SK-N-SH (cell line): Measurements from ENCODE around the gene HIPK3. TPM values are rescaled to one million over a fixed set of nuclear protein-coding genes. Genes with fewer than 3 reads are reported as not detected.

ENCODE experiments used
- CTCF ChIA-PET: fragments of 300-600, 350-600 bp; formaldehyde crosslinking; extraction: SDS; loops from one replicate; lab custom pipeline; 2021; lab: Yijun Ruan, JAX
- POLR2A ChIA-PET: fragments of 350-600 bp; sonication (Branson Sonifier 250); formaldehyde crosslinking; extraction: SDS; loops from one replicate; lab custom pipeline; 2020; ENCODE audit warnings: antibody characterized with exemption, inconsistent platforms; lab: Yijun Ruan, JAX
- DNase-seq: peaks from one replicate; pipeline ENCODE4 v3.0.0; 2012
- H2AFZ ChIP-seq: fragments of 200-600 bp; sonication (generic); 2 replicates; pipeline ENCODE4 v1.8.1; 2016; ENCODE audit warnings: antibody characterized with exemption, mild to moderate bottlenecking, low read depth
- H3F3A ChIP-seq: fragments of 200-600 bp; sonication (generic); replicated peaks from 2 replicates; pipeline ENCODE3; 2016; ENCODE audit warnings: antibody characterized with exemption, mild to moderate bottlenecking; ENCODE audit not compliant: insufficient read depth
- H3K27ac ChIP-seq, 2 experiments: fragments of 200-500 bp in 1 of 2; fragments of 200-600 bp in 1 of 2; sonication (Bioruptor generic) in 1 of 2; sonication (generic), shearing (Covaris generic) in 1 of 2; 2 replicates each; pipeline versions ENCODE4 v1.5.1 to v1.6.1; 2014 to 2016; ENCODE audit warnings: low read depth in 2 of 2, inconsistent platforms in 1 of 2, low read length in 1 of 2, mild to moderate bottlenecking in 1 of 2, mixed read lengths in 1 of 2
- H3K27me3 ChIP-seq: fragments of 200-600 bp; sonication (generic), shearing (Covaris generic); 2 replicates; pipeline ENCODE4 v1.6.1; 2016; ENCODE audit warnings: mixed run types; ENCODE audit not compliant: insufficient read depth
- H3K36me3 ChIP-seq, 2 experiments: fragments of 200-500 bp in 1 of 2; fragments of 200-600 bp in 1 of 2; sonication (Bioruptor generic) in 1 of 2; sonication (generic) in 1 of 2; replicated peaks in 1 of 2; 2 replicates each; pipeline versions ENCODE3 to v1.5.1; 2014 to 2016; ENCODE audit warnings: low read length in 1 of 2, mild to moderate bottlenecking in 1 of 2; ENCODE audit not compliant: insufficient read depth in 2 of 2, control insufficient read depth in 1 of 2
- H3K4me1 ChIP-seq, 2 experiments: fragments of 200-500 bp in 1 of 2; fragments of 200-600 bp in 1 of 2; sonication (Bioruptor generic) in 1 of 2; sonication (generic), shearing (Covaris generic) in 1 of 2; 2 replicates each; pipeline versions ENCODE4 v1.5.1 to v1.6.1; 2014 to 2016; ENCODE audit warnings: low read depth in 1 of 2, low read length in 1 of 2, mixed run types in 1 of 2; ENCODE audit not compliant: insufficient read depth in 2 of 2, control insufficient read depth in 1 of 2
- H3K4me2 ChIP-seq: fragments of 200-600 bp; sonication (generic), shearing (Covaris generic); 2 replicates; pipeline ENCODE4 v1.6.1; 2017; ENCODE audit warnings: mixed run types
- H3K4me3 ChIP-seq, 2 experiments: fragments of 200-500 bp in 1 of 2; fragments of 200-600 bp in 1 of 2; sonication (Bioruptor generic) in 1 of 2; sonication (generic), shearing (Covaris generic) in 1 of 2; 2 replicates each; pipeline versions ENCODE4 v1.5.1 to v1.8.1; 2014 to 2016; ENCODE audit warnings: low read depth in 2 of 2, inconsistent platforms in 1 of 2, low read length in 1 of 2, mild to moderate bottlenecking in 1 of 2, mixed read lengths in 1 of 2, moderate library complexity in 1 of 2
- H3K79me2 ChIP-seq: fragments of 200-600 bp; sonication (generic); 2 replicates; pipeline ENCODE4 v1.8.1; 2017; ENCODE audit warnings: mild to moderate bottlenecking; ENCODE audit not compliant: insufficient read depth
- H3K9ac ChIP-seq: fragments of 200-600 bp; sonication (generic); 2 replicates; pipeline ENCODE4 v1.6.1; 2017; ENCODE audit warnings: mixed run types
- H3K9me2 ChIP-seq: fragments of 200-600 bp; sonication (generic); 2 replicates; pipeline ENCODE4 v1.6.1; 2017; ENCODE audit warnings: mixed run types
- H3K9me3 ChIP-seq: fragments of 200-600 bp; sonication (generic); 2 replicates; pipeline ENCODE4 v1.6.1; 2017; ENCODE audit warnings: mixed run types, mild to moderate bottlenecking, moderate library complexity
- H4K20me1 ChIP-seq: fragments of 200-600 bp; sonication (generic); 2 replicates; pipeline ENCODE4 v1.6.1; 2017; ENCODE audit warnings: mild to moderate bottlenecking, mixed run types; ENCODE audit not compliant: insufficient read depth
- EP300 ChIP-seq, 2 experiments: IDR thresholded peaks; 2 replicates each; pipeline versions ENCODE4 v1.4.0 to v1.6.1; 2012; ENCODE audit warnings: borderline replicate concordance in 1 of 2, low read depth in 1 of 2, low read length in 1 of 2
- JUND ChIP-seq: IDR thresholded peaks from 2 replicates; pipeline ENCODE4 v1.4.0; 2012
- MEF2A ChIP-seq: IDR thresholded peaks from 2 replicates; pipeline ENCODE4 v1.4.0; 2012; ENCODE audit warnings: low read depth, borderline replicate concordance
- NRF1 ChIP-seq: IDR thresholded peaks from 2 replicates; pipeline ENCODE4 v1.6.1; 2012; ENCODE audit warnings: low read depth, mild to moderate bottlenecking, low read length
- TAF1 ChIP-seq: IDR thresholded peaks from 2 replicates; pipeline ENCODE4 v1.6.1; 2012; ENCODE audit warnings: low read depth, mild to moderate bottlenecking, low read length, moderate library complexity, borderline replicate concordance
- TCF12 ChIP-seq: IDR thresholded peaks from 2 replicates; pipeline ENCODE4 v1.4.0; 2012
- WGBS: methylation state at CpG from one replicate; pipeline ENCODE4 v1.1.6; 2017; ENCODE audit warnings: low lambda C conversion rate; 5-methylcytosine and 5-hydroxymethylcytosine counted together
- polyA plus RNA-seq, 3 experiments: library from polyadenylated mRNA; depleted of rRNA; stranded (reverse); fragments of >200 nt; gene quantifications; 2 replicates each; pipeline ENCODE4 v1.2.3, GENCODE V29; 2012
- TF ChIP-seq, protein P1 (sequence below): IDR thresholded peaks from 2 replicates; pipeline ENCODE4 v1.4.0; 2012; ENCODE audit warnings: low read depth, borderline replicate concordance
- TF ChIP-seq, protein P2 (sequence below): IDR thresholded peaks from 2 replicates; pipeline ENCODE4 v1.4.0; 2012; ENCODE audit warnings: low read depth, borderline replicate concordance
- TF ChIP-seq, protein P3 (sequence below): IDR thresholded peaks from 2 replicates; pipeline ENCODE4; 2012
- TF ChIP-seq, protein P4 (sequence below): IDR thresholded peaks from 2 replicates; pipeline ENCODE4 v1.4.0; 2012; ENCODE audit warnings: low read depth

The HIPK3 gene
- polyA plus RNA-seq, 1 of the 3 experiments (the other 2 are of a cell fraction) = 5.2 TPM

DNA sequence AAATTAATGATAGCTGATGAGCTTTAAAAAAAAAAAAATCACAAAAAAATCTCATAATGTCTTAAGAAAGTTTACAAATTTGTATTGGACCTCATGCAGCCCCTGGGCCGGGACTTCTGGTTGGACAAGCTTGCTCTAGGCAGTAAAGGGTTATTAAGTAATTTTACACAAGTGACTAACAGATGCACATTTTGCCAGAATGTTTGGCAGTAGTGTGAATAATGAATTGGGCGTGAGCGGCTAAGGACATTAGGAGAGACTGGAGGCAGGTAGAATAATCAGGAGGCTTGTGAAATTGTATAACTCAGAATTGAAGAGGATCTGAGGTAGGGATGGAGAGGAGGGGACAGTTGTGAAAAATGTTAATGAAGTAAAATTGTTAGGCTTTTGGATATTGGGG is 77.4 kb downstream of the HIPK3 start:
- ChIA-PET POLR2A (no interaction called here), CTCF (interaction anchor here (3.3 kb wide), 1 partner anchor 167 kb away, joined by 9 read pairs; no protein-coding TSS in a partner anchor)
- H3K79me2 ChIP-seq = peaks cover 75% of the 10 kb centered on the region
- no peak overlapping the region for H3K9ac ChIP-seq
- no peak overlapping the region for H3K4me3 ChIP-seq
- TF ChIP-seq MEF2A (no peak), NRF1 (no peak), EP300 (IDR thresholded peaks at IDR 0.05; ENCODE audit: borderline replicate concordance in 1 of 2, low read depth in 1 of 2, low read length in 1 of 2) (no peak), TCF12 (no peak), TAF1 (no peak)
- TF ChIP-seq, protein P1, sequence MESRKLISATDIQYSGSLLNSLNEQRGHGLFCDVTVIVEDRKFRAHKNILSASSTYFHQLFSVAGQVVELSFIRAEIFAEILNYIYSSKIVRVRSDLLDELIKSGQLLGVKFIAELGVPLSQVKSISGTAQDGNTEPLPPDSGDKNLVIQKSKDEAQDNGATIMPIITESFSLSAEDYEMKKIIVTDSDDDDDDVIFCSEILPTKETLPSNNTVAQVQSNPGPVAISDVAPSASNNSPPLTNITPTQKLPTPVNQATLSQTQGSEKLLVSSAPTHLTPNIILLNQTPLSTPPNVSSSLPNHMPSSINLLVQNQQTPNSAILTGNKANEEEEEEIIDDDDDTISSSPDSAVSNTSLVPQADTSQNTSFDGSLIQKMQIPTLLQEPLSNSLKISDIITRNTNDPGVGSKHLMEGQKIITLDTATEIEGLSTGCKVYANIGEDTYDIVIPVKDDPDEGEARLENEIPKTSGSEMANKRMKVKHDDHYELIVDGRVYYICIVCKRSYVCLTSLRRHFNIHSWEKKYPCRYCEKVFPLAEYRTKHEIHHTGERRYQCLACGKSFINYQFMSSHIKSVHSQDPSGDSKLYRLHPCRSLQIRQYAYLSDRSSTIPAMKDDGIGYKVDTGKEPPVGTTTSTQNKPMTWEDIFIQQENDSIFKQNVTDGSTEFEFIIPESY = no peak
- TF ChIP-seq, protein P2, sequence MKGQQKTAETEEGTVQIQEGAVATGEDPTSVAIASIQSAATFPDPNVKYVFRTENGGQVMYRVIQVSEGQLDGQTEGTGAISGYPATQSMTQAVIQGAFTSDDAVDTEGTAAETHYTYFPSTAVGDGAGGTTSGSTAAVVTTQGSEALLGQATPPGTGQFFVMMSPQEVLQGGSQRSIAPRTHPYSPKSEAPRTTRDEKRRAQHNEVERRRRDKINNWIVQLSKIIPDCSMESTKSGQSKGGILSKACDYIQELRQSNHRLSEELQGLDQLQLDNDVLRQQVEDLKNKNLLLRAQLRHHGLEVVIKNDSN = no peak
- TF ChIP-seq, protein P3, sequence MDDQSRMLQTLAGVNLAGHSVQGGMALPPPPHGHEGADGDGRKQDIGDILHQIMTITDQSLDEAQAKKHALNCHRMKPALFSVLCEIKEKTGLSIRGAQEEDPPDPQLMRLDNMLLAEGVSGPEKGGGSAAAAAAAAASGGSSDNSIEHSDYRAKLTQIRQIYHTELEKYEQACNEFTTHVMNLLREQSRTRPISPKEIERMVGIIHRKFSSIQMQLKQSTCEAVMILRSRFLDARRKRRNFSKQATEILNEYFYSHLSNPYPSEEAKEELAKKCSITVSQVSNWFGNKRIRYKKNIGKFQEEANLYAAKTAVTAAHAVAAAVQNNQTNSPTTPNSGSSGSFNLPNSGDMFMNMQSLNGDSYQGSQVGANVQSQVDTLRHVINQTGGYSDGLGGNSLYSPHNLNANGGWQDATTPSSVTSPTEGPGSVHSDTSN = no peak
- TF ChIP-seq, all 33 proteins: peak for 0
- Histone ChIP-seq H3K36me3 (peaks cover 15 to 33% of the 10 kb centered on the region in 2 experiments), H2AFZ (no peak overlapping the region), H3K9me3 (no peaks in the 10 kb centered on the region), H3K4me2 (no peak overlapping the region), H3K4me1 (peaks cover 0 to under 1% of the 10 kb centered on the region in 2 experiments; a peak in 2 of 4 replicates), H3K27me3 (no peaks in the 10 kb centered on the region), H4K20me1 (peaks cover 6% of the 10 kb centered on the region), H3F3A (peaks cover 14% of the 10 kb centered on the region), H3K27ac (no peak overlapping the region), H3K9me2 (no peaks in the 10 kb centered on the region)
- WGBS = 98% methylated on average over 3 of the region's 3 CpGs
- no peak for DNase-seq

DNA sequence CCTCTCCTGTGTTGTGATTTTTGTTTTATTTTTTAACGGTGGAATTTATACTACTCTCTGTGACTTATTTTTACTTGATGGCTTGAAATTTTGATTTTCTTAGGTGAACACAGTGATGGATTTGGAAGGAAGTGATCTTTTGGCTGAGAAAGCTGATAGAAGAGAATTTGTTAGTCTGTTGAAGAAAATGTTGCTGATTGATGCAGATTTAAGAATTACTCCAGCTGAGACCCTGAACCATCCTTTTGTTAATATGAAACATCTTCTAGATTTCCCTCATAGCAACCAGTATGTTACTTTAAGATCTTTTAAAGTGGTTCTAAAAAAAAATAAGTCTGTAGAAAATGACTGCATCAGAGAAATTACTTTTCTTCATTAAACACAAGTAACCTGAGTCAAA is 82.1 kb downstream of the HIPK3 start:
- POLR2A ChIA-PET = no interaction called here
- Histone ChIP-seq H3K4me3 (no peak overlapping the region), H4K20me1 (peaks cover 3% of the 10 kb centered on the region; the same call in 1 of the 2 replicates), H3K9me2 (no peaks in the 10 kb centered on the region), H3K9me3 (no peaks in the 10 kb centered on the region), H3K4me1 (no peaks in the 10 kb centered on the region), H3K27ac (no peak overlapping the region), H3K9ac (no peak overlapping the region), H3F3A (peaks cover 23% of the 10 kb centered on the region), H3K4me2 (no peak overlapping the region), H3K79me2 (peaks cover 31% of the 10 kb centered on the region), H3K27me3 (no peaks in the 10 kb centered on the region), H3K36me3 (peaks cover 29 to 62% of the 10 kb centered on the region in 2 experiments), H2AFZ (no peak overlapping the region)
- CTCF ChIA-PET = interaction anchor here (1.1 kb wide), 1 partner anchor 10 kb away, joined by 3 read pairs; no protein-coding TSS in a partner anchor
- 86% methylated on average over 1 of the region's 1 CpG for WGBS
- DNase-seq = no peak
- TF ChIP-seq JUND = no peak
- TF ChIP-seq, protein P4, sequence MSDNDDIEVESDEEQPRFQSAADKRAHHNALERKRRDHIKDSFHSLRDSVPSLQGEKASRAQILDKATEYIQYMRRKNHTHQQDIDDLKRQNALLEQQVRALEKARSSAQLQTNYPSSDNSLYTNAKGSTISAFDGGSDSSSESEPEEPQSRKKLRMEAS = no peak
- TF ChIP-seq, all 33 proteins: peak for 0
